ENCODE results near the gene ZCCHC24.

The ZCCHC24 gene

DNA sequence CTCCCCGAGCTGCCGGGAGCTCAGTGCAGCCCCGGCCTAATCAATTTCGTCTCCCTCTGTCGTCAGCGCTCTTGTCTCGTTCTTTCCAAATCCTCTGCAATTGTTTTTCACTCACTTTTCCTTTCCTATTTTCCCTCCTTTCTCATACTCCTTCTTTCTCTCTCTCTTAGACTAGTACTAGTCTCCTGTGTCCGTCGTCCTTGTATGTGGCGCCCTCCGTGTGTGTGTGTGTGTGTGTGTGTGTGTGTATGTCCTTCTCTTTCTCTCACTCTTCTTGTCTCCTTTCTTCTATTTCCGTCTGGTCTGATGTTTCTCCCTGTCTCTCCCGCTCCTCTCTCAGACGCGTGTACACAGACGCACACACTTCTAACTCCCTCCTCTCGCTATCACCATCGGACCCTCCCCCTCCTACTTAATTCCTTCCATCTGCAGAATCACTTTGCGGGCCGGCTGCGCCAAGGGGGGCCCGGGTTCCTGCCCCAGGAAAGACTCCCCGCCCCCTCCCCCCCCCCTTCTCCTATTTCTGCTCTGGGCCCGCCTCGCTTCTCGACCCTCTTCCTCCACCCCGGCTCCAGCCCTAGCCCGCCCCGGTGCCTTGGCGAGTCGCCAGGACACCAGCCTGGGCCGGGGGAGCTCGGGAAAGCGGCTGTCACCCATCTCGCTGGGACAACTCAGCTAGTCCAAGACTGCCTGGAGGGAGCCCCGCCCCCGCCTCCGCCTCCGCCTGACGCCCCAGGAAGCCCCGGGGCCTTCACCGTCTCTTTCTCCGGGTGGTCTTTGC, 743 bp upstream of the ZCCHC24 start:
- peak; percentile 63 for DNase-seq

GRCh38 chr10:79444199-79445119, 965 bp downstream of the ZCCHC24 start:
- peak; percentile 63 for DNase-seq

DNA sequence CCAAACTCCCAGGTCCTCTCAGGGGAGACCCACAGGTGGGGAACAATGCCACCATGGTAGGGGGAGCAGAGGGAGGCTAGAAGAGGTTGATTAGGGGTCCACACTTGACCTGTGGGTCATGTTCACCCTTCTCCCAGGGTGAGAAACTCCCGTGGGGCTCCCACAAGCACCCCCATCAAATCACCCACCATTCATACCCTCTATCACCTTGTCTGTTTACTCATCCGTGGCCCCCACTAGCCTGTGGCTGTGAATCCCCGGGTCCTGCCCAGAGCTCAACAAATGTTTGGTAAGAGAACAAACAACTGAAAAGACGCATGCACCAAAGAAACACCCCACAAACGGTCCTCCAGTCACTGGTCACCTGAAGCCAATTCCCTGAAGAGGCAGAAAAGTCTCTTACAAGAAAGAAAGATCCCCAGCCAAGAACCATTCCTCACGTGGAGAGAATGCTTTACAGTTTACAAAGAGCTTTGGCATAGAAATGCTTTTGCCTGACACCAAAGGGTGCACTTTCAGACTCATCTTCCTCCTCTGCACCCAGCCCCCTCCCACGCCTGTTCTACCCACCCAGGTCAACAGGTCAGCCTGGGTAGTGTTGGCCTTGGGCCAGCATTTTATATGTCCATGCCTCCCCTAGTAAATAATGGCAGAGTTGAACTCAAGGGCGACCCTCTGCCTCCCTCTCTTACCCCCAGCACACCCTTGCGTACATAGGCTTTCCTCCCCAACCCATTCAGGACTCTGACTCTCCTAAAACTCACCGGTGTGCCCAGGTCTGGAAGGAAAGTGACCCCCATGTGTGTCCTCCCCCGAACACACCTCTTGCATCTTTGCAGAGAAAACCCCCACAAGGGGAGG, 1.9 kb downstream of the ZCCHC24 start:
- DNase-seq: no peak

DNA sequence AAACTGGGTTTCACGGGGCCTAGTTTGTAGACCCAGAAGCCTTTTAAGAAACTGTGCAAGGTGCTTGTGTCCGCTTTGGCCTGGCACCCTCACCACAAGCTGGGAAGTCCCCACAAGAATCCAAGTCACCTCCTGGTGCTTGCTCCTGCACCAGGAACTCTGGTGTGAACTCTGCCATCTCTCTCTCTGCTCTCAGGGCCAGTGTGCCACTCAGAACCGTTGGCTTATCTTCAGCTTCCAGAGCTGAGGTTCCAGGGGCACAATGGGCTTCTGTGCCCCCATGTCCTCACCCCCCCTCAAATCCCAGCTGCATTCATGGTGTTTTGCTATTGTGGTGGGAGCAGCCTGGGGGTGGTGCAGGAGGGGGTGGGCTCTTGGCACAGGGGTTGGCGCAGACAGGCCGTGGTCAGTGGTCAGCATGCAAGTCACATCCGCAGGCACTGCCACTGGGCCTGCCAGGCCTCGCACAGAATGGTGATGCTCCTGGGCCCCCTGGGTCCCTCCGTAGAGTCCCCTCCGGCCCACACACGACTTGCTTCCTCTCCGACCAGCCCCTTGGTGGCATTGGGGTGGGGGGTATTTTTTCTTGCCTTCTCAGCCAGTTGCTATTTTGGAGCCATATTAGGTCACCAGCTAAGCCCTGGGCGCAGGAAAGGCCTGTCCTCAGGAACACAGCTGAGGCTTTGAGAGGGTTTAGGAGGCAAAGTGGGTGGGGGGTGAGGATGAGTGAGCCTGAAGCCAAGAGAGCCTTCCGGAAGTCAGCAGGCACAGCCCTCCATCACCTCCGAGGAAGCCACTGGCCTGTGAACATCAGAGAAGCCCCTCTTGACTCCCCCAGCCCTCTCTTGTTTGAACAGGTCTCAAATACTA, 3.0 kb downstream of the ZCCHC24 start:
- DNase-seq: no peak

DNA sequence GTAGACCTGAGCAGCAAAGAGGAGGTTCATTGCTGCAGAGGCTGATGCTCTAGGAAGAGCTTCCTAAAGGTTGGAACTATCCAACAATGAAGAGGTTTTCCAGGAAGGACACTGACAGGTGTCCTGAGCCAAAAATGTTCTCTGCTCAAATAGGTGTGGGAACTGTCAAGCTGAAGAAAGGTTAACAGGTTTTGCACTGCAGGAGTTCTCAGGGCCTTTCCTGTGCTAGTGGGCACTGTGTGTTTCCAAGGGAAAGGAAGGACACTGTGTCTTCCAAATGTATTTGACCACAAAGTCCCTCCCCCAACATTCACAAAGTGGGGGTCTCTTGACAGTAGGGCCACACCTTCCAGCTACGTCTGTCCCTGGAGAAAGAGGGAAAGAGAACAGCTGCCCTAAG, 4.0 kb downstream of the ZCCHC24 start:
- no peak for DNase-seq

DNA sequence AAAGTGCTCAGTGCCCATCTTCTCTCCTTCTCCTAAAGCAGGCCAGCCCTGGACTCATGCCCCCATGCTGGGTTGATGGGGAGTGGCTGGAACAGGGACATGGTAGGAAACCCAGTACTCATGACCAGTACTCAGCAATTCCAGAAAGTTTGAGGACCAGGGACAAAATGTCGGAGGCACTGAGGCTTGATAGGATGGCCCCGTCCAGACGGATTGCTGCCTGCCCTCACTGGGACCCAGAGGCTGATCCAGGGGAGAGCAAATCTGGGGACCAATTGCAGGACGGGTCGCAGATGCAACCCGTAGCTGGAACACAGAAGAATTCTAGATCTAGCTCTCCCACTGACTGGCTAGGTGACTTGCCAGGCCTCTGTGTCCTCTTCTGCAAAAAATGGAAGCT, 5.1 kb downstream of the ZCCHC24 start:
- DNase-seq: no peak

DNA sequence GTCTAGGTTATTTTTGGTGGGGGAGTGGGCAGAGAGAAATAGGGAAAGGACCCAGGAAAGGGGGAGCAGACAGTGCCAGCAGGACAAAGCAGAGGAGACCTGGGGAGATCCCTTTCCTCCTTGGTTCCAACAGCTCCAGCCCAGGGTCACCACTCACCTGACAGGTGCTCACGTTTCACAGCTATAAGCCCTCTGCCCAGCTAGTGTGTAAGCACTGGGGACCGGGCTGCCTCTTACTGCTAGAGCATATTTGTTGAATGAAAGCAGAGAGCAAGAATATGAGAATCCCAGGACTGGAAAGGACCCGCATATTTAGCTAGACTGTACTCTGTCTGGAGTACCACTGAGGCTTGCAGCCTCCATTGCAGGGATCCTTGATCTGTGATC, 6.7 kb downstream of the ZCCHC24 start:
- no peak for DNase-seq

- DNase-seq: no peak
These were observed 7.3 kb downstream of the ZCCHC24 start for GRCh38 chr10:79438021-79438698.

DNA sequence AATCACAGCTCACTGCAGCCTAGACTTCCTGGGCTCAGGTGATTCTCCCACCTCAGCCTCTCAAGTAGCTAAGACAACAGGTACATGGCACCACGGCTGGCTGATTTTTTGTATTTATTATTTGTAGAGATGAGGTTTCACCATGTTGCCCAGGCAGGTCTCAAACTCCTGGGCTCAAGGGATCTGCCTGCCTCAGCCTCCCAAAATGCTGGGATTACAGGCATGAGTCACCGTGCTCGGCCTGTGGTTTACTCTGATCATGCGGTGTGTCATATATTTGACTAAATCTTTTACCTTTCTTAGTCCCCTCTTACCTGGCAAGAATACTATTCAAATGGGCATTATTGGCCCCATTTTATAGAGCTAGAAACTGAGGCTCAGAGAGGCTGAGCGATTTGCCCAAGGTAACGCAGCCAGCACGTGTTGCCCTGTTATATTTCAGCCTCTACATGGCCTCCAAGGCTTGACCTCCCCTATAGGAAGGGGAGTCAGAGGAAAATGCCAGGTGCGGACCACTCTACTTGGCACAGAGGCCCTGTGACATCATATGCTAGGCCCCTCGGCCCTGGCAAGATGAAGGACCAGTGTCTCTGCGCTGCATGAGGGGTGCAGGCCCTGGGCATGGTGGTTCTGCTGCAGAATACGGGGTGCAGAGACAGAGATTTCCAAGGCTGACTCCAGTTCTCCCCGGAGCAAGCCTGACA, 8.2 kb downstream of the ZCCHC24 start:
- no peak for DNase-seq

DNA sequence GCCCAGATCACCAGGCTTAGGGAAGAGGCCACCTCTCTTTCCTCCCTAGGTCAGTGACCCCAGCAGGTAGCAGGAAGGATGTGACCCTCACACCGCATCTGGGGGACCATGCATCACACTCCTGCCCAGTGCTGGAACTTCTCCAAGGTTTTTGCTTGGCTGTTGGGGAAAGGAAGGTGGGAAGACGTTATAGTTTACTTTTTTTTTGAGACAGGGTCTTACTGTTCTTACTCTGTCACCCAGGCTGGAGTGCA, 8.6 kb downstream of the ZCCHC24 start:
- DNase-seq: no peak

GRCh38 chr10:79436066-79436849, 9.2 kb downstream of the ZCCHC24 start:
- DNase-seq: no peak

GRCh38 chr10:79435271-79436065, 10.0 kb downstream of the ZCCHC24 start:
- DNase-seq: no peak

DNA sequence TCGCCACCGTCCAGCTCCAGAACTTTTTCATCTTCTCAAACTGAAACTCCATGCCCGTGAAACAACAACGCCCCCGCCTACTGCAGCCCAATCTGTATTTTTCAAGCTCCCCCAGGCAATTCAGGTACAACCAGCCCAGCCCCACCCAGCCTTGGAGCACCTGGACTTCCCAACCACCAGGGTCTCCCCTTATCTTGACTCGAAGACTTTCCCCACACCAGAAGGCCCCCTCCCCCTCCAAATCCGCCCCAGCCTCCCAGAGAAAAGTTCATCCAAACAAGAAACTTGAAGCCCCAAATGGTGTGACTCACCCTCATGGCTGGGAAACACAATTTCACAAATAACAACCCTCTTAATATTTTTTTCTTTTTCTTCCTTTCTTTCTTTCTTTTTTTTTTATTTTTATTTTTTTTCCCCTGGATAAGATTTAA, 10.6 kb downstream of the ZCCHC24 start:
- DNase-seq: no peak

GRCh38 chr10:79434223-79434687, 11.2 kb downstream of the ZCCHC24 start:
- DNase-seq: no peak

DNA sequence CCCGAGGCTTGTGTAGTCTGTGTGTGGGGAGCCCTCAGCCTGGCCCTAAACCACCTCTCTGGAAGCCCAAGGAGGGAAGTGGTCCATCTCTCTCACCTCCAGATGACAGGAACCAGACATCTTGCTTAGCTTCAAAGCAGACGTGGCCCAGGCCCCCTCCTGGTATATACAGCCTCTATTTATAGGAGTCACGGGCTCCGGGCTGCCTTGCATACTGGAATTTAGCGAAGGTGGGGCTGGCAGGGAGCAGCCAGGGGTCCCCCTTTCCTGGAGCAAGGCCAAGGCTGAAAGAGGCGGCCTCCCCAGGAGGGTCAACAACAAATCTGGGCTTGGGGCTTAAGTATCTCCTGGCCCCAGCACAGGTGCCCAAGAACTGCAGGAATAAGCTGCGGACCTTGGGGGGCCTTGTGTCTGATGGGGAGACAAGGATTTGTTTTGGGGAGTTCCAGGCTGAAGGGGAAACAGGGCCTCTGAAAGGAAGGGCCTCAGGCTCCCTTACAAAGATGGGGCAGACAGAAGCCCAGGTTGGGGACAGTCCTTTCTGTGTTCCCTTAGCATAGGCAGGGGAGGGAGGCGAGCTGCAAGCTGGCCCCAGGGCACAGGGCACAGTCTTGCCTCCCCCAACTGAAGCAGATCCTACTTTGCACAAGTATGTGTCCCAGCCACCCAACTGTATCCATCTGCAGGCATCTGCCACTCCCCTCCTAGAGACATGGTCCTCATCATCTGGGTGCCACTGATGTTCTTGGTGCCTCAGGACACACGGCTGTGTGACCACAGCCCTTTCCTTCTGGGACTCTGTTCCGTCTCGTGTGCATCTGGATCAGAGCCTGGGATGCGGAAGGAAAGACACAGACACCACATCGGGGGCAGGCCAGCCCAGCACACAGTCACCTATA, 11.9 kb downstream of the ZCCHC24 start:
- DNase-seq: peak; percentile 0

DNA sequence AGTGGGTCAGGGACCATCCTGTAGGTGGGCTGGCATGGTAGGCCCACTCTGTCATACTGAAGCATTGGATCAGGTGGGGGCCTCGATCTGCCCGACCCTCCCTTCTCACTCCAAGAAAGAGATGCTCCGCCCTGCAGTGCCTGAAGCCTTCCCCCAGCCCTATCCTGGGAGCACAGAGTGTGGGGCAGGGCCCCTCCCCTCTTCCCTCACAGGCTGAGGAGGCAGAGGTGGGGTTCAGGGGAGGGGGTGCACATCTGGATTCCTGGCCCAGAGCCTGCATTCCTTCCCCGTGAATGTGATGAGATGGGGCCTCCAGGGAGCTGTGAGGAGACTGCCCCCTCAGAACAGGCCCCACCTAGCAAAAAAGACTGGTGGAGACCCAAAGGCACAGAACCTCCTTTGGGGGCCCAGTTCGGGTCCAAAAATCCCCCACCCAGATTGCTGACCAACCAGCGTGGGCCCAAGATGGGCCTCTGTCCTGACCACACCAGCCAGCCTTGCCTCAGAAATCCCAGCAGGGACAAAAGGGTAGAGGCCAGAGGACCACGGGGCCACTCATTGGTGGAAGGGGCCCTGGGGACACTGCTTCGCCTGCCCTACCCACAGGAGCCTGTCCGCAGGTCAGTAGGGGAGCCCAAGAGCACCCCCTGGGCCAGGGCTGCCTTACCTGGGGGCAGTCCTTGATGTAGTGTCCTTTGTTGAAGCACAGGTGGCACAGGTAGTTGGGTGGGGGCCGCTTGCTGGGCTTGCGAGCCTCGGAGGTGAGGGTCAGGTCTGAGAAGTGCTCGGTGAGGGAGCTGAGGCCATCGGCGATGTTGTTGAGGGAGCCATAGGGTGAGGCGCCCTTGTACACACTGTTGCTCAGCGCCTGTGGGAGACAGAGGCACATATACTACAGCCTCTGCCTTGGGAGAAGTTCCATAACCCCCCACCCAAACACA, 13.3 kb downstream of the ZCCHC24 start:
- DNase-seq: no peak

- DNase-seq: no peak
These were observed 14.0 kb downstream of the ZCCHC24 start for GRCh38 chr10:79431428-79431827.

All from retina (tissue), 1 donor.